ENCODE results near the gene IGFN1. TPM values are rescaled to one million over a fixed set of nuclear protein-coding genes. Genes with fewer than 3 reads are reported as not detected.

IGFN1 gene
- total and polyA plus RNA-seq, 2 experiments from 2014 or later = not detected

DNA sequence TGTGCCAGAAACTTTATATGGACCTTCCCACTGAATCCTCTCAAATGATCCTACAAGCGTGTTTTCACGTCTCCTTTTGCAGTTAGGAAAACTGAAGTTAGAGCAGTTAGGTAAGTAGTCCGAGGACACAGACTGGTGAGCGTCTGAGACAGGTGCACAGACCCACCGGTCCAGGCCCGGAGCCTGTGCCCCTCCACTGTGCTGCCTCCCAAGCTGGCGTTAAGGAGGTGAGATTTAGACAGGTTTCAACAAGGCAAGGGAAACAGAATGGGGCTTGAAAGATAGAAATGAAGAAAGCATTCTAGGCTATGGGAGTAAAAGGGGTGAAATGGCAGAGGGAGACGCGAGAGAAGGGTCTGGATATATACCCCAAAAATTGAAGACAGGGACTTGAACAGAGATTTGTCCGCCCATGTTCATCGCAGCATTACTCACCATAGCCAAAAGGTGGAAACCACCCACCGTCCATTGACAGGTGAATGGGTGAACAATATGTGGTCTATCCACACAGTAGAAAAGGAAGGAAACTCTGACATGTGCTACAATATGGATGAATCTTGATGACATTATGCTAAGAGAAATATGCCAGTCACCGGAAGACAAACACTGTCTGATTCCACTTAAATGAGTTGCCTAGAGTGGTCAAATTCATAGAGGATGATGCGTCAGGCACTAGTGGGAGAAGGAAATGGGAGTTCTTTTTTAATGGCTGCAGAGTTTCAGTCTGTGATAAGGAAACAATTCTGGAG, 77.0 kb downstream of the IGFN1 start:
- Mint-ChIP-seq H3K4me1 (peaks cover under 1% of the 10 kb centered on the region; the same call in 1 of the 3 replicates), H3K4me3 (no peak overlapping the region), H3K9me3 (no peaks in the 10 kb centered on the region), H3K36me3 (ENCODE audit: low read depth) (no peaks in the 10 kb centered on the region; the same call in 2 of the 3 replicates), H3K27me3 (ENCODE audit: insufficient read depth, low read depth, poor library complexity) (peaks cover 2% of the 10 kb centered on the region), H3K27ac (no peak overlapping the region)
- Histone ChIP-seq H3K4me3 (no peak overlapping the region), H3F3A (replicated peaks; ENCODE audit: low read depth) (no peaks in the 10 kb centered on the region), H3K4me1 (ENCODE audit: insufficient read depth) (no peaks in the 10 kb centered on the region), H3K36me3 (ENCODE audit: insufficient read depth) (no peaks in the 10 kb centered on the region), H2AFZ (no peak overlapping the region), H4K20me1 (replicated peaks; ENCODE audit: insufficient read depth) (no peaks in the 10 kb centered on the region), H3K27me3 (ENCODE audit: insufficient read depth) (no peaks in the 10 kb centered on the region), H3K79me2 (replicated peaks; ENCODE audit: insufficient read depth) (no peaks in the 10 kb centered on the region), H3K4me2 (no peak overlapping the region), H3K9me2 (ENCODE audit: insufficient read depth) (no peaks in the 10 kb centered on the region), H3K27ac (ENCODE audit: low read depth) (no peak overlapping the region)
- TF ChIP-seq, protein P1, sequence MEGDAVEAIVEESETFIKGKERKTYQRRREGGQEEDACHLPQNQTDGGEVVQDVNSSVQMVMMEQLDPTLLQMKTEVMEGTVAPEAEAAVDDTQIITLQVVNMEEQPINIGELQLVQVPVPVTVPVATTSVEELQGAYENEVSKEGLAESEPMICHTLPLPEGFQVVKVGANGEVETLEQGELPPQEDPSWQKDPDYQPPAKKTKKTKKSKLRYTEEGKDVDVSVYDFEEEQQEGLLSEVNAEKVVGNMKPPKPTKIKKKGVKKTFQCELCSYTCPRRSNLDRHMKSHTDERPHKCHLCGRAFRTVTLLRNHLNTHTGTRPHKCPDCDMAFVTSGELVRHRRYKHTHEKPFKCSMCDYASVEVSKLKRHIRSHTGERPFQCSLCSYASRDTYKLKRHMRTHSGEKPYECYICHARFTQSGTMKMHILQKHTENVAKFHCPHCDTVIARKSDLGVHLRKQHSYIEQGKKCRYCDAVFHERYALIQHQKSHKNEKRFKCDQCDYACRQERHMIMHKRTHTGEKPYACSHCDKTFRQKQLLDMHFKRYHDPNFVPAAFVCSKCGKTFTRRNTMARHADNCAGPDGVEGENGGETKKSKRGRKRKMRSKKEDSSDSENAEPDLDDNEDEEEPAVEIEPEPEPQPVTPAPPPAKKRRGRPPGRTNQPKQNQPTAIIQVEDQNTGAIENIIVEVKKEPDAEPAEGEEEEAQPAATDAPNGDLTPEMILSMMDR (conservative IDR thresholded peaks at IDR 0.05; ENCODE audit: low read depth in 2 of 2) = no peak
- TF ChIP-seq NANOG (IDR thresholded peaks at IDR 0.05; ENCODE audit: borderline replicate concordance) (no peak), STAT1 (IDR thresholded peaks at IDR 0.05; ENCODE audit: unreplicated experiment) (no peak), CREB1 (CRISPR knock-in tag; IDR thresholded peaks at IDR 0.05; ENCODE audit: low read depth) (no peak), POLR2AphosphoS5 (IDR thresholded peaks at IDR 0.05; ENCODE audit: low read depth) (no peak), EZH2 (IDR thresholded peaks at IDR 0.05; ENCODE audit: low read depth, unreplicated experiment) (no peak), ZNF331 (CRISPR knock-in tag; IDR thresholded peaks at IDR 0.05; ENCODE audit: low read depth) (no peak), JUNB (IDR thresholded peaks at IDR 0.05; ENCODE audit: unreplicated experiment) (no peak), ZNF114 (CRISPR knock-in tag; IDR thresholded peaks at IDR 0.05) (no peak)
- TF ChIP-seq, protein P2, sequence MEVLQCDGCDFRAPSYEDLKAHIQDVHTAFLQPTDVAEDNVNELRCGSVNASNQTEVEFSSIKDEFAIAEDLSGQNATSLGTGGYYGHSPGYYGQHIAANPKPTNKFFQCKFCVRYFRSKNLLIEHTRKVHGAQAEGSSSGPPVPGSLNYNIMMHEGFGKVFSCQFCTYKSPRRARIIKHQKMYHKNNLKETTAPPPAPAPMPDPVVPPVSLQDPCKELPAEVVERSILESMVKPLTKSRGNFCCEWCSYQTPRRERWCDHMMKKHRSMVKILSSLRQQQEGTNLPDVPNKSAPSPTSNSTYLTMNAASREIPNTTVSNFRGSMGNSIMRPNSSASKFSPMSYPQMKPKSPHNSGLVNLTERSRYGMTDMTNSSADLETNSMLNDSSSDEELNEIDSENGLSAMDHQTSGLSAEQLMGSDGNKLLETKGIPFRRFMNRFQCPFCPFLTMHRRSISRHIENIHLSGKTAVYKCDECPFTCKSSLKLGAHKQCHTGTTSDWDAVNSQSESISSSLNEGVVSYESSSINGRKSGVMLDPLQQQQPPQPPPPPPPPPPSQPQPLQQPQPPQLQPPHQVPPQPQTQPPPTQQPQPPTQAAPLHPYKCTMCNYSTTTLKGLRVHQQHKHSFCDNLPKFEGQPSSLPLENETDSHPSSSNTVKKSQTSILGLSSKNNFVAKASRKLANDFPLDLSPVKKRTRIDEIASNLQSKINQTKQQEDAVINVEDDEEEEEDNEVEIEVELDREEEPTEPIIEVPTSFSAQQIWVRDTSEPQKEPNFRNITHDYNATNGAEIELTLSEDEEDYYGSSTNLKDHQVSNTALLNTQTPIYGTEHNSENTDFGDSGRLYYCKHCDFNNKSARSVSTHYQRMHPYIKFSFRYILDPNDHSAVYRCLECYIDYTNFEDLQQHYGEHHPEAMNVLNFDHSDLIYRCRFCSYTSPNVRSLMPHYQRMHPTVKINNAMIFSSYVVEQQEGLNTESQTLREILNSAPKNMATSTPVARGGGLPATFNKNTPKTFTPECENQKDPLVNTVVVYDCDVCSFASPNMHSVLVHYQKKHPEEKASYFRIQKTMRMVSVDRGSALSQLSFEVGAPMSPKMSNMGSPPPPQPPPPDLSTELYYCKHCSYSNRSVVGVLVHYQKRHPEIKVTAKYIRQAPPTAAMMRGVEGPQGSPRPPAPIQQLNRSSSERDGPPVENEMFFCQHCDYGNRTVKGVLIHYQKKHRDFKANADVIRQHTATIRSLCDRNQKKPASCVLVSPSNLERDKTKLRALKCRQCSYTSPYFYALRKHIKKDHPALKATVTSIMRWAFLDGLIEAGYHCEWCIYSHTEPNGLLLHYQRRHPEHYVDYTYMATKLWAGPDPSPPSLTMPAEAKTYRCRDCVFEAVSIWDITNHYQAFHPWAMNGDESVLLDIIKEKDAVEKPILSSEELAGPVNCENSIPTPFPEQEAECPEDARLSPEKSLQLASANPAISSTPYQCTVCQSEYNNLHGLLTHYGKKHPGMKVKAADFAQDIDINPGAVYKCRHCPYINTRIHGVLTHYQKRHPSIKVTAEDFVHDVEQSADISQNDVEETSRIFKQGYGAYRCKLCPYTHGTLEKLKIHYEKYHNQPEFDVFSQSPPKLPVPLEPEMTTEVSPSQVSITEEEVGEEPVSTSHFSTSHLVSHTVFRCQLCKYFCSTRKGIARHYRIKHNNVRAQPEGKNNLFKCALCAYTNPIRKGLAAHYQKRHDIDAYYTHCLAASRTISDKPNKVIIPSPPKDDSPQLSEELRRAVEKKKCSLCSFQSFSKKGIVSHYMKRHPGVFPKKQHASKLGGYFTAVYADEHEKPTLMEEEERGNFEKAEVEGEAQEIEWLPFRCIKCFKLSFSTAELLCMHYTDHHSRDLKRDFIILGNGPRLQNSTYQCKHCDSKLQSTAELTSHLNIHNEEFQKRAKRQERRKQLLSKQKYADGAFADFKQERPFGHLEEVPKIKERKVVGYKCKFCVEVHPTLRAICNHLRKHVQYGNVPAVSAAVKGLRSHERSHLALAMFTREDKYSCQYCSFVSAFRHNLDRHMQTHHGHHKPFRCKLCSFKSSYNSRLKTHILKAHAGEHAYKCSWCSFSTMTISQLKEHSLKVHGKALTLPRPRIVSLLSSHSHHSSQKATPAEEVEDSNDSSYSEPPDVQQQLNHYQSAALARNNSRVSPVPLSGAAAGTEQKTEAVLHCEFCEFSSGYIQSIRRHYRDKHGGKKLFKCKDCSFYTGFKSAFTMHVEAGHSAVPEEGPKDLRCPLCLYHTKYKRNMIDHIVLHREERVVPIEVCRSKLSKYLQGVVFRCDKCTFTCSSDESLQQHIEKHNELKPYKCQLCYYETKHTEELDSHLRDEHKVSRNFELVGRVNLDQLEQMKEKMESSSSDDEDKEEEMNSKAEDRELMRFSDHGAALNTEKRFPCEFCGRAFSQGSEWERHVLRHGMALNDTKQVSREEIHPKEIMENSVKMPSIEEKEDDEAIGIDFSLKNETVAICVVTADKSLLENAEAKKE (CRISPR knock-in tag; IDR thresholded peaks at IDR 0.05) = no peak
- TF ChIP-seq, protein P3, sequence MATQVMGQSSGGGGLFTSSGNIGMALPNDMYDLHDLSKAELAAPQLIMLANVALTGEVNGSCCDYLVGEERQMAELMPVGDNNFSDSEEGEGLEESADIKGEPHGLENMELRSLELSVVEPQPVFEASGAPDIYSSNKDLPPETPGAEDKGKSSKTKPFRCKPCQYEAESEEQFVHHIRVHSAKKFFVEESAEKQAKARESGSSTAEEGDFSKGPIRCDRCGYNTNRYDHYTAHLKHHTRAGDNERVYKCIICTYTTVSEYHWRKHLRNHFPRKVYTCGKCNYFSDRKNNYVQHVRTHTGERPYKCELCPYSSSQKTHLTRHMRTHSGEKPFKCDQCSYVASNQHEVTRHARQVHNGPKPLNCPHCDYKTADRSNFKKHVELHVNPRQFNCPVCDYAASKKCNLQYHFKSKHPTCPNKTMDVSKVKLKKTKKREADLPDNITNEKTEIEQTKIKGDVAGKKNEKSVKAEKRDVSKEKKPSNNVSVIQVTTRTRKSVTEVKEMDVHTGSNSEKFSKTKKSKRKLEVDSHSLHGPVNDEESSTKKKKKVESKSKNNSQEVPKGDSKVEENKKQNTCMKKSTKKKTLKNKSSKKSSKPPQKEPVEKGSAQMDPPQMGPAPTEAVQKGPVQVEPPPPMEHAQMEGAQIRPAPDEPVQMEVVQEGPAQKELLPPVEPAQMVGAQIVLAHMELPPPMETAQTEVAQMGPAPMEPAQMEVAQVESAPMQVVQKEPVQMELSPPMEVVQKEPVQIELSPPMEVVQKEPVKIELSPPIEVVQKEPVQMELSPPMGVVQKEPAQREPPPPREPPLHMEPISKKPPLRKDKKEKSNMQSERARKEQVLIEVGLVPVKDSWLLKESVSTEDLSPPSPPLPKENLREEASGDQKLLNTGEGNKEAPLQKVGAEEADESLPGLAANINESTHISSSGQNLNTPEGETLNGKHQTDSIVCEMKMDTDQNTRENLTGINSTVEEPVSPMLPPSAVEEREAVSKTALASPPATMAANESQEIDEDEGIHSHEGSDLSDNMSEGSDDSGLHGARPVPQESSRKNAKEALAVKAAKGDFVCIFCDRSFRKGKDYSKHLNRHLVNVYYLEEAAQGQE (IDR thresholded peaks at IDR 0.05; ENCODE audit: unreplicated experiment) = no peak
- no peak for ATAC-seq
- DNase-seq (ENCODE audit: low spot score) = no peak
